Measurements from ENCODE around the gene CAMTA1.

The CAMTA1 gene

DNA sequence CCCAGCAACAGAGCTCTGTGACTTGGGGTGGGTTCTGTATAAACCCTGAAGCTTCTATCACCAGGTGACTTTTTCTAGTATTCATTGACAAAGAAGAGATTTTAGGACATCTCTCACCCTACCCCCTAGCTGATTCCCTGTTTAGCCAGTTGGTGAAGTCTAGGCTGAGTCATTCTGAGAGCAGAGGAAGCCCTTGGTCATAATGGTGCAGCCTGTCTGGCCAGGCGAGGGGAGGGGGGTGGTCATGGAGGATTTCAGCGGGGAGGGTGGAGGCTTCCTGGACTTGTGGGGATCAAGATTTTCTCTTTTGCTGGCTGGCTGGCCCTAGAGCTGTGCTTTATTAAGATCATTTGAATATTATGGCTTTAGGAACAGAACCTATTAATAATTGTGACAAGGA, 262.6 kb downstream of the CAMTA1 start:
- DNase-seq, result no peak

DNA sequence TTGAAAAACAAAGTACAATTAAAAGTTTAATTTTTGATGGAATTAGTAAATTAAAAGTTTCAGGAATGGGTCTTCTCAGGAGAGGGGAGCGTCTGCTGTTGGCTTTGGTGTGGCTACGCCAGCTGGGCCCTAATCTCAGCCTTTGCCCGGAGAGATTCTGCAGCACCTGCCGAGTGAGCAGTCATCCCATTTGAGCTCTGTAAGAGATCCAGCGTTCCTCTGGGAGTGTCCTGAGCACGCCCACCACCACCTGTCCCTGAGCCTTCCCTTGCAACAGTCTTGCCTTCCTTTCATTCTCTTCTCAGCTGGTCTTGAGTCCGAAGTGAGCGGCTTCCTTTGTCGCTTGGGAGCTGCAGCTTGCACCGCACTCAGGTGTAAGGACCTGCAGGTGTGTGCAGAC, 263.1 kb downstream of the CAMTA1 start:
- no peak for DNase-seq

DNA sequence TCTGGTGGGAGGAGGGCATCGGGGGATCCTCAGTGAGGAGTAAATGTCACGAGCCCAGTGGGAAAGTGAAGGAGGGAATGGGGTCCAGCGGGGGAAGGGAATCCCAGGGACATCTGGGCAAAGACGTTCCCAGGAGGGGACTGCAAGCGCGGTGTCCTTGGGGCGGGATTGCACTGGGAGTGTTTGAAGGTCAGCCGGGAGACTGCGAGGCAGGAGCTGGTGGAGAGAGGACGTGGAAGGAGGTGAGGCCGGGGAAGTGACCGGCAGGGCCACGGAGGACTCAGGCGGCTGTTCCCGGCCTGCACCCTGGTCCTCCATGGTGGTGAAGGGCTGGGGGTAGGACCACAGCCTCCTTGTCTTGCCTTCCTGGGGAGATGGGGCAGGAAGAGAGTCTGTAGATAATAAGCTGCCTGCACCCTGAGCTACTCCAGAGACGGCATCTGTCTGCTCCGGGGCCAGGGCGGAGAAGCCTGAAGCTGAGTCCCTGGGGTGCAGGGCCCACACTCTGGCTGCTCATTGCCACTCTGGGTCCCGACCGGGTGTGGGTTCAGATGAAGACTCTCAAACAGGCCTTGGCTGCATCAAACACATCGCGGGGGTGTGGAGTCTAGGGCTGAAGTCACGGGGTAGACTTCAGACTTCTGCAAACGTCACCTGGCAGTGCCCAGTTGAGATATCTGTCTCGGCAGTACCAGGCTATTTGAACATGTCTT, 264.8 kb downstream of the CAMTA1 start:
- no peak for DNase-seq

DNA sequence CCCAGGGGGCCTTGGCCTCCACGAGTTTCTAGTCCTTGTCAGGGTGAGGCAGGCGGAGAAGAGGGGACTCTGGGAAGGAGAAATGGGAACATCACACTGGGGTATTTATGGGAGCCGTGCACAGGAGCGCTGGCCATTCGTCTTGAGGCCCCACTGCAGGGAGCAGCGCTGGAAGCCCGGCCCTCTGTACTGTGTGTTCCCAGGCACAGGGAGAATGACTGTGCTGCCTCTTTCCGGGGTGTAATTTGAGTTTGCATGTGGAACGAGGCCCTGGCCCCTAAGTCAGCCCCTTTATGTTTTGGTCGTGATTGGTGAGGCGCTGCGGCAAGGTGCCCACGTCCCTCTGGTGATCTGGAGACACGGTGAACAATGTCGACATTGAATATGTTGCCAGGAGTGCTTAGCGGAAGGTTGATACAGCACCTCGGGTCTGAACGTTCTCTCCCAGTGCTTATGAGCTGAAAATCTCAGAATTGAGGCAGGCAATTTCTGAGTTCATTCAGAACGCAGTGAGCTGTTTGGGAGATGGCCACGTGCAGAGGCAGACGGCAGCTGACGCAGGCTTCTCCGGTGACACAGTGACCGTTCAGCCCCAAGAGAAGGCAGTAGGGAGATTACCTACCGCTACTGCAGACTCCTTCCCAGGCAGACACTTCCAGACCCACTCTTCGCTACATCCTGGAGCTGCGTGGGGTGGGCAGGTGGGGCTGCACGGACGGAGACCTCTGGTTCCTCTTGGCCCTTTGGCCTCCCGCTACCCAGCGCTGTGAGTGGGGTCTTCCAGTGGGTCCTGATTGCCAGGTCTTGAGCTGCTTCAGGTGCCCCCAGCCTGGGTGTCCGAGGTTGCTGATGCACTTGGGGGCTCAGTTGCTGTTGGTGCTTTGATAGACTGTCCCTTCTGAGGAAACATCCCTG, 265.8 kb downstream of the CAMTA1 start:
- no peak for DNase-seq

DNA sequence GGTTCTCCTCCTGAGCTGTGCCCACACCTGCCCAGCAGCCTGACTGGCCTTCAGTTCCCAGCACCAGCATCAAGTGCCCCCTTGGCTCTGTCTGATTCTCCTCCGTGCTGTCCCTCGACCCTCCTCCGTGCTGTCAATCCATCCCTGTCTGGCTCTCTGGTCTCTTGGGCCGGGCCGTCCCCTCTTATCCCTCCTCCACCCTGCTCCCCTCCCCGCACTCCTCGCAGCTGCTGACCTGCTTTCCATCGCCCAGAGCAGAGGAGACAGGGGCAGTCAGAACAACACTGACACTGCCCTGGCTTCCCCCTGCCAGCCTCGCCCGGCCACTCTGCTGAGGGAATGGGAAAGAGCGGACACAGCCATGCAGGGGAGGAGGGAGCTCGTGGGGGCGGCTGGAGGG, 267.4 kb downstream of the CAMTA1 start:
- DNase-seq, result no peak

DNA sequence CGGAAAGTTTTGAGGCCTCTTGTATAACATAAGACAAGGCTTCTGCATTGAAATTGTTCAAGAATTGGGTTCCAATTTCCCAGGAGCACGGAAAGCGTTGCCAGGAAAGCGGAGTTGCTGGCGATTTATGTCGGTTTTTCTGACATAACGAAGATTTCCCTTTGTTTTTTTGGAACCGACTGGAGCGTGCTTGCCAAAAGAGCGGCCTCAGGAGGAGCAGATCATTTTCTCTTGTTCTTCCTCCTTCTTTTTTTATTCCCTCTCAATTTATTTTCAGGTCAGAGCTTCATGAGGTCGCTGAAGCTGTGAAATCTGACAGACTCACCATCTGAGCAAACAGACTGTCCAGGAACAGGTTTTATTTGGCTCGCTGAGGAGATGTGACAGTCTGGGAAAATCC, 275.5 kb downstream of the CAMTA1 start:
- DNase-seq, result no peak

DNA sequence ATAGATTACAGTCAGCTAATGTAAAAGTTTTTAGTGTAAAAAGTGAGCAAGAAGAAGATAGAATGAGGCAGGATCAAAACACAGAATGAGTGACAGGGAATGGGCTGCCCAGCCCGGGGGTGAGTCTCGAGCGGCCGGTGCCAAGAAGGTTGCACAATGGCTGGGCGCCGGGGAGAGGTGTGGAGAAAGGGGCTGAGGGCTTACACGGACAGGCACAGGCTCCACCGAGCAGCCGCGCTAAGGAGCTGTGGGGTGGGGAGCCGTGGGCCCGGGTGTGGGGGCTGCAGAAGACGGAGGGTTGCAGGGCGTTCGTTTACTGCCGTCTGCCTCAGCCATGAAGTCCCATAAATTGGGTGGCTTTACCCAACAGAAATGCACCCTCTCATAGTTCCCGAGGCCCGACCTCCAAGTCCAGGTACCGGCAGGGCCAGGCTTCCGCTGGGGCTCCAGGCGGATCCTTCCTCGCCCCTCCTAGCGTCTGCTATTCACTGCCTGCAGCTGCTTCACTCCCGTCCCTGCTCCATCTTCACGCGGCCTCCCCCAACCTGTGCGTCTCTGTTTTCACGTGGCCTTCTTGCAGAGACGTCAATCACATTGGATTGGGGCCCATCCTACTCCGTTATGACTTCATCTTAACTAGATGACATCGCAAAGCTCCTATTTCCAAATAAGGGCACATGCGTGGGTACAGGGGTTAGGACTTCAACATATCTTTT, 277.2 kb downstream of the CAMTA1 start:
- DNase-seq, result no peak

DNA sequence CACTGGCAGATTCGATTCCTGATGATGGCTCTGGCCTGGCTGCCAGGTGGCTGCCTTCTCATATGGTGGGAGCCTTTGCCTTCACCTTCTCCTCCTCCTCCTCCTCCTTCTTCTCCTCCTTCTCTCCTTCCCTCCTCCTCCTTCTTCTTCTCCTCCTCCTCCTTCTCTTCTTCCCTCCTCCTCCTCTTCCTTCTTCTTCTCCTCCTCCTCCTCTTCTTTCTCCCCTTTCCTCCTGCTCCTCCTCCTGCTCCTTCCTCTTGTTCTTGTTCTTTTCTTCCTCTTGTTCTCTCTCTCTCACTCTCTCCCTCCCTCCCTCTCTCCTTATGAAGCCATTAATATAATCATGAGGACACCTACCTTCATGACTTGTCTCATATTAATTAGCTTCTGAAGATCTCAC, 278.7 kb downstream of the CAMTA1 start:
- no peak for DNase-seq

DNA sequence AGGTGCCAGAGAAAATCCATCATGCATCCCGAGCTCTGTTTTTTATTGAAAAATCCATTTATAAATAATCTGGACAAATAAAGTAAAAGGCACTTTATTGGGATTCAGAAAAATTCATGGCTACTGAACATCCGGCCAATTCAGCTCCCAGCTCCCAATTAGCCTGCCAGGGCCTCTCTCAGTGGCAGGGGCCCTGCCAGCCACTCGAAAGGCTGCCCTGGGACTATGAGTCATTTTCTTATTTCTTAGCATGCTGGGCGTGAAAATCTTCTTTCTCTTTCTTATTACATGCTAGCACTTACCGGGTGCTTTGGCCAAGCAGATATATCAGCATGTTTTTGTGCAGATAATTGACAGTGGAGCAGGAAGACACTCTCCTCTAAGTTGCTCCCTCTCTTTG, 283.3 kb downstream of the CAMTA1 start:
- DNase-seq, result no peak

DNA sequence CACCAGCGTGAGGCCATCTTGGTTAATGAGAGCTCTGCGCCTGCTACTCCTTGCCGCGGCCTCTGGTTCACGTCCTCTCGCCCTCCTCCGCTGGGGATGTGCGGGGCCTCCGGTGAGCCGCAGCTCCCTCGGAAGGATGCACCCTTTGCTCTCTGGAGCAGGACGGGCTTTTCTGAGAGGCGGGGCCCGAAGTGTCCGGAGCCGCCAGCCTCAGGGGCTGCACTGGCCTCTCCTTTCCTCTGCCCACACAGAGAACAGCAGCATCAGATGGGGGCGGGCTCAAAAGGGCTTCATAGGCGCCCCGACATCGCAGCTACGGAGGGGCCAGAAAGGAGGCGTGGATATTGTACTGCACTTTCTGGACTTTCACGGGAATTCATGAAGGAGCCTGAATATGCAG, 284.7 kb downstream of the CAMTA1 start:
- DNase-seq, result no peak

DNA sequence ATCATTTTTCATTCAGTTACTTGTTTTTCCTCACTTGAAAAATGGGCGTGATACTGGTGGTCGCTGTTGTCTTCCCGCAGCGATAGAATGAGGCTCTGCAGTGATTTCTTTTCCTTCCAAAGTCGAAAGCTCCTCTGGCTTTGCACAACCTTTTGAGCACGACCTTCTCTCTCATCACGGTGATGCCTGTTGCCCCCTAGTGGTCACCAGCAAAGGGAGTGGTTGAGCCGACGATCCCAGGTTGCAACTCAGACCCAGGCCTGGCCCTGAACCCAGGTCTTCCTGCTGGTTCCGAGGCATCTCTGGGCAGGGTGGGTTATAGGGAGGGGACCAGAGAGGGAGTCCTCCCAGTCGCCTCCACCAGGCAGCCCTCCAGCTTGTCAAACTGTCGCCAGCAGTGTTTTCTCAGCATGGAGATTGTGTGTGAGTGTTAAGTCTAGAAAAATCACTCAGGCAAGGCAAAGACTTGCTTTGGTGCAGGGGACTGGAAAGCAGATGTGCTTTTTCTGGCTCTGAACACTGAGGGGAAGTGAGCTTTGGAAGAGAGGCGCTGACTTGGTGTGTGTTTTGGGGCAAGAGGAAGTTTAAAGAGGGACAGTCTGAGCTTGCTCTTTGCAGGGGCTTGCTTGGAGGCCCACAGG, 285.3 kb downstream of the CAMTA1 start:
- peak; percentile 17 for DNase-seq

DNA sequence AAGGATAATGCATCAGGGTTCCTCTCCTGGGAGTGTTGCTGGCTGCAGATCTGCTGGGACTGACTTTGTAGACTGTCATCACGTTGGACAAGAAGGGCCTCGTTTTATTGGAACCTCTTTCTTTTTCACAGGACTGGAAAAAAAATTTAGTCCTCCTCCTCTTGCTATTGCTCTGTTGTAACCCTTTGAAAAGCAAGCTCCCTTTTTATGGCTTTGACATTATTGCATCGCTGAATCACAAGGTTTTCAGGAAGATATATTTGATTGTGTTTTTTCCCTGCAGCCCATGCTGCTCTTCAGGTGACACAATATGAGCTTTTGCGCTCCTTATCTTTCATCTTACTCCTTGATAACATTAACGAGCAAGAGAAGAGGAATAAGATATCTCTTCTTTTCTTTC, 290.9 kb downstream of the CAMTA1 start:
- no peak for DNase-seq

DNA sequence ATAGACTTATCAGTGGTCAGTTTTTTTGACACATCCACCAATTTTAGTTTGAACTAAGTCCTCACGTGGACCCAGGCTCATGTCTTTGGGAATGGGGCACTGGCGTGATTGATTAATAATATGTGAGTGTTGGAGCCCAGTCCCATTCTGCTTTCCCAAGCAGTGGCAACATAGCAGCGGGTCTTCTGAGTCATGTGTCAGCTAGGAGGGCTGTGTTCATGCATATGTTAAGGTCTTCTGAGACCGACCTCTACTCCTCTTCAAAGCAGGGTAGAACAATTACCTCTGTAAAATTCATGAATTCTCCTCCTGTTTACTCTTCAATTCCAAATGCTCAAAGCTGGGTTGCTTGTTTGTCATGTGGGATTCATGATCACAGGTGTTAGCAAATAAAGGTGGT, 291.3 kb downstream of the CAMTA1 start:
- DNase-seq, result no peak

DNA sequence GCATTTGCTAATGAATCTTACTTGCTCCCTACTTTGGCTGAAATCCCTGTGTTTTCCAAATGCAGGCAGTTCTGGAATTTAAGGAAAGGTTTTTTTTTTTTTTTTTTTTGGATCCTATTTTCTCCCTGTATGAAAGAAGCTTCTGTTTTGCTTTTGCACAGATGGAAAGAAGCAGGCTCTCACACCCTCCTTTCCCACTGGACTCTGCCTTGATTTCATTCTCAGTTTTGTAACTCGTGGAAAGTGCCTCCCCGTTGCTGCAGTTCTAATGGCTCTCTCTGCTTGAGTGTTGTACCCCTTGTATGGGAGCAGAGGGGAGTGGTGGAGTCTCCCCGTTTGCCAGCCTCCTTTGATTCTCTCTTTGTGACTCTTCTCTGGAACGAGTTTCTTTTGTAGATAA, 291.9 kb downstream of the CAMTA1 start:
- no peak for DNase-seq

DNA sequence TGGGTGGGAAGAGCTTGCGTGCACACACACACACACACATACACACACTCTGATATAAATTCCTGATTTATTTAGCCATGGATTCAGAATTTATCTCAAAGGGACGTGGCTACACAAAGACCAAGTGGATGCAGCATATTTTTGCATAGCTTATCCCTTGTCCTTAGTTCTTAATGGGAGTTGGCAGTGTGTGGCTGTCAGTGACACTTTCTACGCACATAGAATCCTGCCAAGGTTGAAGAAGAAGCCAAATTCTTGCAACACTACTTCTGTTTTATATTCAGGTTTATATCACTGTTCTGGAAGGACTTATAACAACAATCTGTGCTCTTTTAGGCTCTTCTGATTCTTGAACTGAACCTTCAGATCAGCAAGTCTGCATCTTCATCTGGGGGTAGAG, 292.7 kb downstream of the CAMTA1 start:
- DNase-seq, result no peak

DNA sequence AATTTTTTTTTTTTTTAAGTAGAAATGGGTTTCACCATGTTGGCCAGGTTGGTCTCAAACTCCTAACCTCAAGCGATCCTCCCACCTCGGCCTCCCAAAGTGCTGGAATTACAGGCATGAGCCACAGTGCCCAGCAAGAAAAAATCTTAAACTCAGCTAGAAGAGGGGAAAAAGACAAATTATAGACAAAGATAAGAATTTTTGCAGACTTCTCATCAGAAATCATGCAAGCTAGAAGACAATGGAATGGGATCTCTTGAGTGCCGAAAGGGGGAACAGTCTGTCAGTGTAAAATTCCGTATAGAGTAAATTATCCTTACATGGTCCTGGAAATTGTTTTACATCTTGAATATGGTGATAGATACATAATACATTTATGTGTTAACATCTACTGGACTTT, 294.4 kb downstream of the CAMTA1 start:
- DNase-seq, result no peak

DNA sequence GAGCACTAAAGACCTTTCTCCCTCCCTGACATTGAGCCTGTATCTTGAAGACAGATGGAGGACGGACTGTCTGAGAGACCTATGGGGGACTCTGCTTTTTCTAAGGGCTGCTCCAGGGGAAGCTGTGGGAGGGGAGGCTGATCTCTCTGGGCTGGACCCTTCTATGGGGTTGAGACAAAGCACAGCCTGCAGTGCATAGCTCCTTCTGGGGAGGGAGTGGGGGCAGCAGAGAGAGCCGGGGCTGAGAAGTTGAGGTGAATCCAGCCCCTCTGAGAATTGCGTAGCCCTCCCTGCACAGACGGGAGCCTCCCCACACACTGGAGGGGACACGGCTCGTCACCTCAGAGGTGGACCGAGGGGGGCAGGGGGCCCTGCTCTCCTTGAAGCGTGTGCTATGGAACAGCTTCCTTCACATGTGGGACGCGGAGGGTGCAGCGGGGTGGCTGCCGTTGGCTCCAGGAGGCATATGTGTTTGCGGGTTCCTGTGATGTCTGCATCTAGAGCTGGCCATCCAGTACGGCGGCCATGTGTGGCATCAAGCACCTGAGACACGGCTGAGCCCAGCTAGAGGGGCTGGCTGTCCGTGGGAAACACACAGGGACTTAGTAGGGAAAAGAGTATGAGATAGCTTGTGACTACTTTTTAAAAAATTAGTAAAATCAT, 299.1 kb downstream of the CAMTA1 start:
- no peak for DNase-seq

DNA sequence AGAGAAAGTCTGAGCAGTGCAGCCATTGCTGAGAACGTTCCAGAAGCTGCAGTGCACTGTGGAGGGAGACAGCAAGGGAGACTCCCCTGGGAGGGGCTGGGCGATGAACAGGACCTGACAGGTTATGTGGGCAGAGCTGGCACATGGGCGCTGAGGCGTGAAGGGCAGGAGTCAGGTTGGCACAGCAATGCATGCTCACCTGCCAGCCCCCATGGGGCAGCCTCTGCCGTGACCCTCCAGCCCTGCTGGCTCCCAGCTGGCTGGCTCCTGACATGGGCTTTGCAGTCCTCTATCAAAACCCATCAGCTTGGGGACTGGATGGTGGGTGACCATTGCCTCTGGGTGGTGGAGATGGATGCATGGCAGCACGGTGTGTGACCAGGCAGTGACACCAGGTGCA, 300.3 kb downstream of the CAMTA1 start:
- DNase-seq, result no peak

DNA sequence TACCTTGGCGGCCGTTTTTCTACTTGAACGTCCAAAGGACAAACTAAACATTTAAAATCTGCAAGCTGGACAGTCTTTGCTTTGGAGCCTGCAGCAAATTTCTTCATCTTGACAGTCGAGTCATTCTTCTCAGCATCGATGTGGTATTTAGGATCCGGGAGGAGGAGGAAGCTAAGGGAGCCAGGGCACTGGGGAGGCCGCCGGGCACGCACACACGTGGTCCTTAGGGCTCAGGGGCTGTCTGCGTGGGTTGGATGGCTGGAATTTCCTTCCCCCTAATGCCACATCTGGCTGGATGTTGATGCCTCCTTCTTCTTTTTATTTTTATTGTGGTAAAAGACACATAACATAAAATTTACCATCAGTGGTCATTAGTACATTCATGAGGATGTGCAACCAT, 300.9 kb downstream of the CAMTA1 start:
- DNase-seq, result no peak

DNA sequence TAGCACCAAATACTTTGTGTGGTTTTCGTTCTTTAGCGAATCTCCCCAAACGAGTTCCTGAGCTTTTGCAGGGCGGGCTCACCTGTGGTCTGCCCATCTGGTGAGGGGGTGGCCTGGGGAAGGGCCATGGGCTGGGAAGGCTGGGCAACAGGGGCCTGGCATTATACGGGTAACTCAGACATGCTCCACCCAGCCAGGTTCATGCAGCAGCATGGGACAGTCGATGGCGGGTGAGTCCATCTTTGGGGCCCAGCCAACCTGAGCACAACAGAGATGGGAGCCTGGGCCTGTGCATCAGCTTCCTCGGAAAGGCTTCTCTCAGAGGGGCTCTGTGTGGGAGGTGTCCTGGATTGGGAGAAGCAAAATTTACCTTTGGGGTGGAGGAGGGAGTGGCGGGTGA, 302.6 kb downstream of the CAMTA1 start:
- no peak for DNase-seq

DNA sequence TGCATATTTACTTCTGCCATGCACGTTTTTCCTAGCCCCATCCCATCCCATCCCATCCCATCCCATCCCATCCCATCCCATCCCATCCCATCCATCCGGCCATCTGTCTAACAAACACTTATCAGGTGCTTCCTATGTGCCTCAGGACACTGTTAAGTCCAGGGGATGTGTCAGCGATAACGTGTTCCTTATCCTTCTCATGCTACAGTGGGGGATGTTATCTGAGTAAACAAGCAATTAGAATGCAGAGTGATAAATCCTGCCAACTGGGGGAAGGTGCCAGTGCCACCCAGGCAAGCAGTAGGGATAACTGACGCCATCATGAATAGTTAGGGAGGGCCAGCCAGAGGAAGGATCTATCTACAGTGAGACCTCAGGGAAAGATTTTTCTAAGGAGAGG, 304.2 kb downstream of the CAMTA1 start:
- no peak for DNase-seq

DNA sequence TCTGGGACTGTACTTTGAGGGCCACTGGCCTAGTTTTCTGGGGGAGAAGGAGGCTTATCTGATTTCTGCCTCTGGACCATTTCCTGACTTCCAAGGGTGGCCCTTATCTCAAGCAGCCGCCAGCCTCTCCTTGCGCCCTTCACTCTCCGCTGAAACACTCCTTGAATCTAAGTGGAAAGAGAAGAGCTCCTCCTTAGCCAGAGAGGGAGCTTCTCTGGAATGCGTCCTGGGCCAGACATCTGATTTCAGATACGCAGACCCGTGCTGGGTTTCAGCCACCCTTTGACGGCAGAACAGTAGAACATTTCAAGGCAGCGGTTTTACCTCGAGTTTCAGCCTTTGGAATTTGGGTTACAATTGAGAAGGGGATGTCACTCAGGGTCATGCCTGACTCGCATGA, 308.0 kb downstream of the CAMTA1 start:
- no peak for DNase-seq

DNA sequence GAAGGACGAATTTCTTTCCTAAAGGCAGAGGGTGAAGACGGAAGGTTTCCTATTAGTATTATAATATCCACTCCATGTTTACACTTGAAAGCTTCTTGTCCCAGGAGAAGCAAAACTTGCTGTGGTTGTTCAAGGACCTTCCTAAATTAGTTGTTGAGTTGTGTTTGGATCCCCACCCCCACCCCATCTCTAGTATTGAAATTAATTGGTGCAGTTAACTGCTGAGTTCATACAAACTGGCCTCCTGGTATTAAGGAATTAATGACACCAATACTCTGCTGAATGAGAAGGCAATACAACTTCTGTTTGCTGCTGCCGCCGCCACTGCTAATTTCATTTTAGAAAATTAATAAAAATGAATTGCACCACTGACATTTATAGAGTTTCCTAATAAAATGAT, 308.8 kb downstream of the CAMTA1 start:
- DNase-seq, result no peak
